ENCODE measurements around the gene NOA1.
A peak's percentile ranks its signal among the peaks of the same experiment; 100 is the strongest.

NOA1 gene

DNA sequence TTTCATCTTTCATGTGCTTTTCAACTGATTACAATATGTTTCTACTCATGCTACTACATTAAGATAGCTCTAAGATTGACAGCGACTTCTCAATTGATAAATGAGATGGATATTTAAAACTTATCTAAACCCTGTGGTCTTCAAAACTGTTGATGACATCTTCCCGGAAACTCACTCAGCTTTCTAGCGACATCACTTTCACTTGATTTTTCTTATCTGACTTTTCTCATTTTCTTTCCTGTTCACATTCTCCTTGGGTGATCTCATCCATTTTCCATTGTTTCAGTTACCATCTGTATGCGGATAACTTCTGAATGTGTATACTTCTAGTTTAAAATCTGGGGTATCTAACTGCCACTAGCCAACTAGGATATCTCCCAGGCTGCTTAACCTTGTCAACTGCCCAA lies 4.4 kb upstream of the NOA1 start:
- H3K36me3 ChIP-seq (ENCODE audit: control insufficient read depth, insufficient read depth, low read length) = peaks cover 13% of the 10 kb centered on the region
- H3K27me3 ChIP-seq (ENCODE audit: control insufficient read depth, insufficient read depth, low read length) = no peaks in the 10 kb centered on the region
- no peaks in the 10 kb centered on the region for H3K9me3 ChIP-seq (ENCODE audit: control insufficient read depth, insufficient read depth, low read depth, low read length)
- H3K9ac ChIP-seq (ENCODE audit: low read length) = no peak overlapping the region
- H3K4me1 ChIP-seq (ENCODE audit: control insufficient read depth, insufficient read depth, low read length) = no peaks in the 10 kb centered on the region; the same call in 1 of the 2 replicates
- H3K27ac ChIP-seq (ENCODE audit: low read depth, low read length) = no peak overlapping the region
- H3K4me3 ChIP-seq (ENCODE audit: low read depth, low read length) = peak overlapping the region; percentile 12; the same call in 1 of the 2 replicates

GRCh38 chr4:56979421-56980072 lies 2.1 kb upstream of the NOA1 start:
- H3K36me3 ChIP-seq (ENCODE audit: control insufficient read depth, insufficient read depth, low read length) = peaks cover 2% of the 10 kb centered on the region; the same call in 1 of the 2 replicates
- H3K4me3 ChIP-seq (ENCODE audit: low read depth, low read length) = peak overlapping the region; percentile 87
- H3K4me1 ChIP-seq (ENCODE audit: control insufficient read depth, insufficient read depth, low read length) = no peaks in the 10 kb centered on the region; the same call in 1 of the 2 replicates
- no peaks in the 10 kb centered on the region for H3K9me3 ChIP-seq (ENCODE audit: control insufficient read depth, insufficient read depth, low read depth, low read length)
- H3K27ac ChIP-seq (ENCODE audit: low read depth, low read length) = no peak overlapping the region; the same call in 1 of the 2 replicates
- peak overlapping the region; percentile 92 for H3K9ac ChIP-seq (ENCODE audit: low read length)
- no peaks in the 10 kb centered on the region for H3K27me3 ChIP-seq (ENCODE audit: control insufficient read depth, insufficient read depth, low read length)

DNA sequence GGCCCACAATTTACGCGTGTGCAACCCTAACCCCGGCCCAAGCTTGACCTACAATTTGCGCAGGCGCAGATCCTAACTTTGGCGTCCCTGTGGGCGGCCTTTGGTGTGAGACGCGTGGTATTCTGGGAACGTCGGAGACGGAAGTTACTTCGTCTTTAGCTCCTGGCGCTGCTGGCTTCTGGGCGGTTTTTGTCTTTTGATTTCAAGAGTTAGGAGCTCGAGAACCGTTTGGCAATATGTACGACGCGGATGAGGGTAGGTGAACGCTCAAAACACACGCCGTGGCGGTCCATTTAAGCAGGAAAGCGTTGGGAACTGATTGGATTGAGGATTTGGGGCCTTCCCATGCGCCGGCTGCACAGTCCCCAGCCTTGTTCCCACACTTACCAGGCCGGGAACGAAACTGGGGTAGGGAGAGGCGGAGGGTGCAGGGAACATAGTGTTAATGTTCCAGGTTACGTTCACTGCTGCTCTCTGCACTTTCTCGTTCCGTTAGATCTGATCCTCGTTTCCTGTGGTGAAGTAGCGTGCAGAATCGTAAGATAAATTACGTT lies 1.4 kb upstream of the NOA1 start, which contains the start of gene POLR2B:
POLR2B (plus strand) TSS at position 147 of the 554 bp plus-strand sequence; CDS start at position 237, 90 bp downstream.
- no peaks in the 10 kb centered on the region for H3K9me3 ChIP-seq (ENCODE audit: control insufficient read depth, insufficient read depth, low read depth, low read length)
- peak within 1 kb of the TSS; percentile 87 for H3K4me3 ChIP-seq (ENCODE audit: low read depth, low read length)
- peaks cover 8% of the 10 kb centered on the region for H3K36me3 ChIP-seq (ENCODE audit: control insufficient read depth, insufficient read depth, low read length)
- H3K4me1 ChIP-seq (ENCODE audit: control insufficient read depth, insufficient read depth, low read length) = no peaks in the 10 kb centered on the region; the same call in 1 of the 2 replicates
- H3K9ac ChIP-seq (ENCODE audit: low read length) = peak within 1 kb of the TSS; percentile 93
- H3K27ac ChIP-seq (ENCODE audit: low read depth, low read length) = peak within 1 kb of the TSS; percentile 78
- no peaks in the 10 kb centered on the region for H3K27me3 ChIP-seq (ENCODE audit: control insufficient read depth, insufficient read depth, low read length)

GRCh38 chr4:56976837-56977320 lies 527 bp downstream of the NOA1 start:
- peak overlapping the region; percentile 87 for H3K4me3 ChIP-seq (ENCODE audit: low read depth, low read length)
- H3K27me3 ChIP-seq (ENCODE audit: control insufficient read depth, insufficient read depth, low read length) = no peaks in the 10 kb centered on the region
- peak overlapping the region; percentile 30; the same call in 1 of the 2 replicates for H3K27ac ChIP-seq (ENCODE audit: low read depth, low read length)
- H3K4me1 ChIP-seq (ENCODE audit: control insufficient read depth, insufficient read depth, low read length) = no peaks in the 10 kb centered on the region; the same call in 1 of the 2 replicates
- H3K9ac ChIP-seq (ENCODE audit: low read length) = peak overlapping the region; percentile 93
- no peaks in the 10 kb centered on the region; the same call in 1 of the 2 replicates for H3K9me3 ChIP-seq (ENCODE audit: control insufficient read depth, insufficient read depth, low read depth, low read length)
- peaks cover 28% of the 10 kb centered on the region for H3K36me3 ChIP-seq (ENCODE audit: control insufficient read depth, insufficient read depth, low read length)

GRCh38 chr4:56976283-56976836 lies 1.0 kb downstream of the NOA1 start:
- H3K9ac ChIP-seq (ENCODE audit: low read length) = peak overlapping the region; percentile 93
- H3K4me1 ChIP-seq (ENCODE audit: control insufficient read depth, insufficient read depth, low read length) = no peaks in the 10 kb centered on the region
- peak overlapping the region; percentile 87 for H3K4me3 ChIP-seq (ENCODE audit: low read depth, low read length)
- H3K9me3 ChIP-seq (ENCODE audit: control insufficient read depth, insufficient read depth, low read depth, low read length) = no peaks in the 10 kb centered on the region; the same call in 1 of the 2 replicates
- peaks cover 33% of the 10 kb centered on the region for H3K36me3 ChIP-seq (ENCODE audit: control insufficient read depth, insufficient read depth, low read length)
- no peak overlapping the region; the same call in 1 of the 2 replicates for H3K27ac ChIP-seq (ENCODE audit: low read depth, low read length)
- no peaks in the 10 kb centered on the region for H3K27me3 ChIP-seq (ENCODE audit: control insufficient read depth, insufficient read depth, low read length)

DNA sequence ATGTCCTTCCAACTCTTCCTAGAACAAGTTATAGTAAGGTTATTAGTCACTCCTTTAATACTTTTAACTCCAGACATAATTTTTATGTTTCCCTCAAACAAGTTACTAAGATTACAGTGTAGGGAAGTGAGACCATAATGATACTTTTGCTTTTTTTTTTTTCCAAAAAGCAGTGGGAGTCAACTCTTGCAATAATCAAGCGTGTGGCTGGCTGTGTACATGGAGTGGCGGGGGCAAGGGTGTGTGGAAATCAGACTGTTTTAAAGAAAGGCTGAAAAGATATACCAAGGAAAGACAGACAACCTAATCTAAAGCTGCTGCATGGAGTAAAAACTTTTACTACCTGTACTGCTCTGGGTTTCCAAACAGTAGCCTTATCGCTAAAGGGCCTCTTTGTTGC lies 4.1 kb downstream of the NOA1 start:
- Histone ChIP-seq H3K9me3 (ENCODE audit: control insufficient read depth, insufficient read depth, low read depth, low read length) (no peaks in the 10 kb centered on the region; the same call in 1 of the 2 replicates), H3K27me3 (ENCODE audit: control insufficient read depth, insufficient read depth, low read length) (no peaks in the 10 kb centered on the region), H3K36me3 (ENCODE audit: control insufficient read depth, insufficient read depth, low read length) (peaks cover 57% of the 10 kb centered on the region), H3K4me1 (ENCODE audit: control insufficient read depth, insufficient read depth, low read length) (no peaks in the 10 kb centered on the region), H3K9ac (ENCODE audit: low read length) (no peak overlapping the region), H3K4me3 (ENCODE audit: low read depth, low read length) (no peak overlapping the region), H3K27ac (ENCODE audit: low read depth, low read length) (no peak overlapping the region)

GRCh38 chr4:56972809-56973208 lies 4.6 kb downstream of the NOA1 start:
- no peaks in the 10 kb centered on the region for H3K27me3 ChIP-seq (ENCODE audit: control insufficient read depth, insufficient read depth, low read length)
- H3K4me3 ChIP-seq (ENCODE audit: low read depth, low read length) = no peak overlapping the region
- peaks cover 62% of the 10 kb centered on the region for H3K36me3 ChIP-seq (ENCODE audit: control insufficient read depth, insufficient read depth, low read length)
- no peaks in the 10 kb centered on the region for H3K4me1 ChIP-seq (ENCODE audit: control insufficient read depth, insufficient read depth, low read length)
- H3K9me3 ChIP-seq (ENCODE audit: control insufficient read depth, insufficient read depth, low read depth, low read length) = no peaks in the 10 kb centered on the region; the same call in 1 of the 2 replicates
- no peak overlapping the region for H3K27ac ChIP-seq (ENCODE audit: low read depth, low read length)
- no peak overlapping the region for H3K9ac ChIP-seq (ENCODE audit: low read length)

GRCh38 chr4:56972389-56972788 lies 5.0 kb downstream of the NOA1 start:
- H3K4me3 ChIP-seq (ENCODE audit: low read depth, low read length) = no peak overlapping the region

GRCh38 chr4:56971383-56971782 lies 6.0 kb downstream of the NOA1 start:
- no peaks in the 10 kb centered on the region; the same call in 1 of the 2 replicates for H3K9me3 ChIP-seq (ENCODE audit: control insufficient read depth, insufficient read depth, low read depth, low read length)

More at GRCh38 chr4:56972389-56972788, 5.0 kb downstream of the NOA1 start:
- H3K9ac ChIP-seq (ENCODE audit: low read length) = no peak overlapping the region
- H3K27me3 ChIP-seq (ENCODE audit: control insufficient read depth, insufficient read depth, low read length) = no peaks in the 10 kb centered on the region
- no peaks in the 10 kb centered on the region; the same call in 1 of the 2 replicates for H3K9me3 ChIP-seq (ENCODE audit: control insufficient read depth, insufficient read depth, low read depth, low read length)
- H3K27ac ChIP-seq (ENCODE audit: low read depth, low read length) = no peak overlapping the region
- H3K36me3 ChIP-seq (ENCODE audit: control insufficient read depth, insufficient read depth, low read length) = peaks cover 66% of the 10 kb centered on the region
- H3K4me1 ChIP-seq (ENCODE audit: control insufficient read depth, insufficient read depth, low read length) = no peaks in the 10 kb centered on the region

DNA sequence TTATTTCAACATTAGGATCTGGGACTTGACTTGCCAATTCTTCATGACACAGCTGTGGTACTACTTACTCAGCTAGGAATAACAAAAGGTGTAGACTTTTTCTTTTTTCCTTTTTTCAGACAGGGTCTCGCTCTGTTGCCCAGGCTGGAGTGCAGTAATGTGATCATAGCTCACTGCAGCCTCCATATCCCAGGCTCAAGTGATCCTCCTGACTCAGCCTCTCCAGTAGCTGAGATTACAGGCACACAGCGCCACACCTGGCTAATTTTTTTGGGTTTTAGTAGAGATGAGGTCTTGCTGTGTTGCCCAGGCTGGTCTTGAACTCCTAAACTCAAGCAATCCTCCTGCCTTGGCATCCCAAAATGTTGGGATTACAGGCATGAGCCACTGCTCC lies 16.3 kb downstream of the NOA1 start:
- no peaks in the 10 kb centered on the region for H3K9me3 ChIP-seq (ENCODE audit: control insufficient read depth, insufficient read depth, low read depth, low read length)
- H3K9ac ChIP-seq (ENCODE audit: low read length) = no peak overlapping the region
- H3K27me3 ChIP-seq (ENCODE audit: control insufficient read depth, insufficient read depth, low read length) = no peaks in the 10 kb centered on the region
- H3K36me3 ChIP-seq (ENCODE audit: control insufficient read depth, insufficient read depth, low read length) = peaks cover 46% of the 10 kb centered on the region
- H3K4me1 ChIP-seq (ENCODE audit: control insufficient read depth, insufficient read depth, low read length) = no peaks in the 10 kb centered on the region
- no peak overlapping the region for H3K4me3 ChIP-seq (ENCODE audit: low read depth, low read length)
- H3K27ac ChIP-seq (ENCODE audit: low read depth, low read length) = no peak overlapping the region

More at GRCh38 chr4:56971383-56971782, 6.0 kb downstream of the NOA1 start:
- Histone ChIP-seq H3K36me3 (ENCODE audit: control insufficient read depth, insufficient read depth, low read length) (peaks cover 76% of the 10 kb centered on the region), H3K9ac (ENCODE audit: low read length) (no peak overlapping the region), H3K4me1 (ENCODE audit: control insufficient read depth, insufficient read depth, low read length) (no peaks in the 10 kb centered on the region), H3K27ac (ENCODE audit: low read depth, low read length) (no peak overlapping the region), H3K27me3 (ENCODE audit: control insufficient read depth, insufficient read depth, low read length) (no peaks in the 10 kb centered on the region), H3K4me3 (ENCODE audit: low read depth, low read length) (no peak overlapping the region)

DNA sequence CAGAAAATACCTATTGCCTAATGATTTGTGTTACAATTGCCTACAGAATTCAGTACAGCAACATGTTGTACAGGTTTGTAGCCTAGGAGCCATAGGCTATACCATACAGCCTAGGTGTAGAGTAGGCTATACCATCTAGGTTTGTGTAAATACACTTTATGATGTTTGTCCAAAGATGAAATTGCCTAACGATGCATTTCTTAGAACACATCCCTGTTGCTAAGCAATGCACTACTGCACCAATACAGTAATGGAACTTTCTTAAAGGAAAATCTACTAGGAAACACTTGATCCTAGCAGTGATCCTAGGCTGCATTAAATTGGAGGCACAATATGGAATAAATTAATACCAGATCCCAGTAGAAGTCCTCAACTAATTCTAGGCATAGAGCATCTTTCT lies 18.3 kb downstream of the NOA1 start:
- Histone ChIP-seq H3K9ac (ENCODE audit: low read length) (no peak overlapping the region), H3K27me3 (ENCODE audit: control insufficient read depth, insufficient read depth, low read length) (no peaks in the 10 kb centered on the region), H3K4me1 (ENCODE audit: control insufficient read depth, insufficient read depth, low read length) (no peaks in the 10 kb centered on the region), H3K27ac (ENCODE audit: low read depth, low read length) (no peak overlapping the region), H3K9me3 (ENCODE audit: control insufficient read depth, insufficient read depth, low read depth, low read length) (no peaks in the 10 kb centered on the region), H3K4me3 (ENCODE audit: low read depth, low read length) (no peak overlapping the region), H3K36me3 (ENCODE audit: control insufficient read depth, insufficient read depth, low read length) (peaks cover 26% of the 10 kb centered on the region)

All from HUES6 (cell line).